Astrocyte (in vitro differentiated cells and primary cell): Measurements from ENCODE around the gene KCNAB3.

ENCODE experiments used
- CTCF ChIP-seq: IDR thresholded peaks from 2 replicates; pipeline ENCODE4 v1.5.1; 2011; ENCODE audit warnings: low read depth, mild to moderate bottlenecking, inconsistent platforms, low read length, moderate library complexity; ENCODE audit not compliant: insufficient read depth
- EZH2 ChIP-seq: IDR thresholded peaks from 2 replicates; pipeline ENCODE4 v1.6.1; 2012; ENCODE audit warnings: mild to moderate bottlenecking, low read length, inconsistent platforms; ENCODE audit not compliant: insufficient read depth

DNA sequence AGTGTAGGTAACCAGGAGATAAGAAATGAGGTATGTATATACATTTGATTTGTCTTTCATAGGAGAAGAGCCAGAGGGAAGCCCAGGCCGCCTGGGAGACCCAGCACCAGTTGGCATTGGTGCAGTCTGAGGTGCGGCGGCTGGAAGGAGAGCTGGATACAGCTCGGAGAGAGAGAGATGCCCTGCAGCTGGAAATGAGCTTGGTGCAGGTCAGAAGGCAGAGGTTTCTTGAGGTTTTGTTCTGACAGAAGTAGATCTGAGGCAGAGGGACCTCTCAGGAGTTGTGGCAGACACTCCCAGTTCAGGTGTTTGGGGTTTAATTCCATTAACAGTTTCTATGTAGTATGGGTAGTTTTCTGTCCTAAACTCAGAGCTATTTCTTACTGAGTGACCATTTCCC, 10.4 kb upstream of the KCNAB3 start:
- TF ChIP-seq EZH2 (no peak), CTCF (no peak)
